DMS53 (cell line): ENCODE data around the gene UBQLN4.
A peak's percentile ranks its signal among the peaks of the same experiment; 100 is the strongest.
"Not testable (repeated sequence)": the region's sequence is repeated elsewhere in the genome, so short reads cannot be mapped to it uniquely, and the experiment has no call there.

Experiments
- DNase-seq: peaks from one replicate; lab custom pipeline; 2025; lab: John Stamatoyannopoulos, UW

UBQLN4 gene

GRCh38 chr1:156081180-156081916 lies 27.8 kb upstream of the UBQLN4 start:
- DNase-seq = peak; percentile 43

GRCh38 chr1:156080863-156081179 lies 27.2 kb upstream of the UBQLN4 start:
- DNase-seq = no peak

- no peak for DNase-seq
Observed at GRCh38 chr1:156080241-156080862, 26.8 kb upstream of the UBQLN4 start.

GRCh38 chr1:156079762-156080161 lies 26.2 kb upstream of the UBQLN4 start:
- no peak for DNase-seq

- DNase-seq = no peak
Observed at GRCh38 chr1:156078728-156079127, 25.1 kb upstream of the UBQLN4 start.

- no peak for DNase-seq
Observed at GRCh38 chr1:156077430-156077760, 23.8 kb upstream of the UBQLN4 start.

GRCh38 chr1:156076609-156077429 lies 23.2 kb upstream of the UBQLN4 start:
- DNase-seq = no peak

- no peak for DNase-seq
Observed at GRCh38 chr1:156075775-156076204, 22.2 kb upstream of the UBQLN4 start.

GRCh38 chr1:156075162-156075561 lies 21.6 kb upstream of the UBQLN4 start:
- peak; percentile 24 for DNase-seq

- no peak for DNase-seq
Observed at GRCh38 chr1:156074661-156075060, 21.1 kb upstream of the UBQLN4 start.

- no peak for DNase-seq
Observed at GRCh38 chr1:156073740-156074139, 20.1 kb upstream of the UBQLN4 start.

GRCh38 chr1:156073110-156073687 lies 19.6 kb upstream of the UBQLN4 start:
- DNase-seq = no peak

GRCh38 chr1:156072251-156072650 lies 18.7 kb upstream of the UBQLN4 start:
- DNase-seq = no peak

- not testable (repeated sequence) for DNase-seq
Observed at GRCh38 chr1:156071332-156071816, 17.8 kb upstream of the UBQLN4 start.

- no peak for DNase-seq
Observed at GRCh38 chr1:156070548-156070947, 16.9 kb upstream of the UBQLN4 start.

- DNase-seq = no peak
Observed at GRCh38 chr1:156069490-156070455, 16.2 kb upstream of the UBQLN4 start.

GRCh38 chr1:156067262-156067661 lies 13.7 kb upstream of the UBQLN4 start:
- DNase-seq = no peak

GRCh38 chr1:156065871-156066270 lies 12.3 kb upstream of the UBQLN4 start:
- DNase-seq = no peak

- DNase-seq = no peak
Observed at GRCh38 chr1:156065212-156065611, 11.6 kb upstream of the UBQLN4 start.

GRCh38 chr1:156064615-156065014 lies 11.0 kb upstream of the UBQLN4 start:
- no peak for DNase-seq

GRCh38 chr1:156063997-156064285 lies 10.3 kb upstream of the UBQLN4 start:
- no peak for DNase-seq

- DNase-seq = peak; percentile 35
Observed at GRCh38 chr1:156062189-156062588, 8.6 kb upstream of the UBQLN4 start.
